NCI-H2107 treated with DMSO at 0.1 percent for 48 hours (cell line): ENCODE results near the gene ZNF212.
"Not testable (repeated sequence)": the region's sequence is repeated elsewhere in the genome, so short reads cannot be mapped to it uniquely, and the experiment has no call there.

Source experiments
- DNase-seq: peaks from one replicate; lab custom pipeline; 2025; ENCODE audit not compliant: unreplicated experiment; lab: John Stamatoyannopoulos, UW

Gene ZNF212

GRCh38 chr7:149252378-149252777 is 12.9 kb downstream of the ZNF212 start:
- DNase-seq = no peak

GRCh38 chr7:149253665-149254064 is 14.2 kb downstream of the ZNF212 start:
- DNase-seq = no peak

- DNase-seq = no peak
Measured at GRCh38 chr7:149254181-149254858, 14.9 kb downstream of the ZNF212 start.

- no peak for DNase-seq
Measured at GRCh38 chr7:149255174-149255573, 15.7 kb downstream of the ZNF212 start.

- no peak for DNase-seq
Measured at GRCh38 chr7:149256568-149256967, 17.1 kb downstream of the ZNF212 start.

GRCh38 chr7:149257146-149257545 is 17.7 kb downstream of the ZNF212 start:
- DNase-seq = no peak

GRCh38 chr7:149261316-149261828 is 21.9 kb downstream of the ZNF212 start:
- no peak for DNase-seq

- DNase-seq = no peak
Measured at GRCh38 chr7:149261829-149262617, 22.6 kb downstream of the ZNF212 start, which contains the start of gene ZNF783. ZNF783 (plus strand) TSS chr7:149262196; CDS start chr7:149262334, 138 bp downstream.

- DNase-seq = no peak
Measured at GRCh38 chr7:149266451-149266850, 27.0 kb downstream of the ZNF212 start.

GRCh38 chr7:149267733-149268132 is 28.3 kb downstream of the ZNF212 start:
- DNase-seq = no peak

- not testable (repeated sequence) for DNase-seq
Measured at GRCh38 chr7:149274424-149274823, 35.0 kb downstream of the ZNF212 start.

GRCh38 chr7:149277871-149278270 is 38.4 kb downstream of the ZNF212 start:
- no peak for DNase-seq

- DNase-seq = no peak
Measured at GRCh38 chr7:149278396-149278795, 38.9 kb downstream of the ZNF212 start.

GRCh38 chr7:149279111-149279743 is 39.8 kb downstream of the ZNF212 start:
- no peak for DNase-seq

- no peak for DNase-seq
Measured at GRCh38 chr7:149280151-149280550, 40.7 kb downstream of the ZNF212 start.

GRCh38 chr7:149280661-149281507 is 41.4 kb downstream of the ZNF212 start:
- no peak for DNase-seq

GRCh38 chr7:149281508-149282330 is 42.3 kb downstream of the ZNF212 start:
- no peak for DNase-seq

- no peak for DNase-seq
Measured at GRCh38 chr7:149282331-149282655, 42.8 kb downstream of the ZNF212 start.

- DNase-seq = no peak
Measured at GRCh38 chr7:149283321-149283720, 43.9 kb downstream of the ZNF212 start.

- DNase-seq = peak; percentile 55
Measured at GRCh38 chr7:149284343-149284742, 44.9 kb downstream of the ZNF212 start.
